Lower leg skin (tissue), 3 donors: Measurements from ENCODE around the gene BABAM2.

ENCODE experiments used
- CTCF ChIP-seq, 3 donors: fragments of 450-650 bp; IDR thresholded peaks; one replicate each; pipeline ENCODE4 v1.5.1; 2016; ENCODE audit warnings: antibody characterized with exemption in 3 of 3, mild to moderate bottlenecking in 3 of 3, moderate library complexity in 2 of 3
- POLR2A ChIP-seq, 2 donors: fragments of 450-650 bp; IDR thresholded peaks; one replicate each; pipeline ENCODE4 v1.6.1; 2016 to 2017; ENCODE audit warnings: antibody characterized with exemption in 2 of 2, mild to moderate bottlenecking in 1 of 2, moderate library complexity in 1 of 2

- TF ChIP-seq CTCF (IDR thresholded peaks at IDR 0.05): no peak
- no peak for TF ChIP-seq POLR2A (IDR thresholded peaks at IDR 0.05)
Measured at GRCh38 chr2:28373854-28374253, 483.3 kb downstream of the BABAM2 start.
